A549 (cell line): ENCODE measurements around the gene ZNF429. TPM values are rescaled to one million over a fixed set of nuclear protein-coding genes. Genes with fewer than 3 reads are reported as not detected.
"Not testable (repeated sequence)": the region's sequence is repeated elsewhere in the genome, so short reads cannot be mapped to it uniquely, and the experiment has no call there.

Experiments used
- ATAC-seq, 2 experiments: fragments of 200-7000 bp in 1 of 2; fragments of >200 bp in 1 of 2; cut with Nextera tagmentation in 1 of 2; cut with Tn5 transposase in 1 of 2; 3 replicates each; pipeline versions ENCODE4 v1.8.0 to v1.9.1; 2018 to 2020; ENCODE audit warnings: mild to moderate bottlenecking in 1 of 2, moderate library complexity in 1 of 2
- CTCF ChIA-PET: fragments of 300-600 bp; sonication (Branson Sonifier 250); formaldehyde crosslinking; extraction: SDS; loops from one replicate; lab custom pipeline; 2021; ENCODE audit warnings: antibody characterized with exemption, inconsistent platforms; lab: Yijun Ruan, JAX
- POLR2A ChIA-PET: fragments of 350-600 bp; formaldehyde crosslinking; extraction: SDS; loops from one replicate; lab custom pipeline; 2021; ENCODE audit warnings: antibody characterized with exemption, inconsistent platforms; lab: Yijun Ruan, JAX
- DNase-seq, 2 experiments: peaks; one replicate each; pipeline versions ENCODE4 v3.0.0 to v3.0.0-alpha.2; 2011 to 2016; ENCODE audit warnings: low read depth in 1 of 2, low spot score in 1 of 2
- FAIRE-seq: peaks from 2 replicates; lab custom pipeline; 2011; peaks lifted over from hg19 to GRCh38; lab: Jason Lieb, UNC
- H3K27ac ChIP-seq, 2 experiments: fragments of >200 bp; sonication (Bioruptor Twin); formaldehyde crosslinking; 3 replicates each; pipeline ENCODE4 v1.5.1; 2016 to 2017
- H3K4me1 ChIP-seq: fragments of >200 bp; sonication (Bioruptor Twin); formaldehyde crosslinking; 3 replicates; pipeline ENCODE4 v1.6.1; 2016
- H3K4me2 ChIP-seq: fragments of >200 bp; sonication (Bioruptor Twin); formaldehyde crosslinking; 3 replicates; pipeline ENCODE4 v1.6.1; 2016
- H3K4me3 ChIP-seq: fragments of >200 bp; sonication (Bioruptor Twin); formaldehyde crosslinking; 3 replicates; pipeline ENCODE4 v1.5.1; 2016
- H3K9me3 ChIP-seq: fragments of >200 bp; sonication (Bioruptor Twin); formaldehyde crosslinking; 3 replicates; pipeline ENCODE4 v1.6.1; 2016
- BHLHE40 ChIP-seq: IDR thresholded peaks from 2 replicates; pipeline ENCODE4 v1.6.1; 2012; ENCODE audit warnings: low read depth, low read length, inconsistent platforms
- CBX8 ChIP-seq: fragments of 200-600 bp; sonication (generic); IDR thresholded peaks from 2 replicates; pipeline ENCODE4 v1.6.1; 2016
- CHD2 ChIP-seq: fragments of 150-350 bp; IDR thresholded peaks from 2 replicates; pipeline ENCODE4 v1.6.1; 2014; ENCODE audit warnings: low read length; ENCODE audit not compliant: partially characterized antibody
- EHMT2 ChIP-seq: fragments of 200-600 bp; sonication (generic); IDR thresholded peaks from 2 replicates; pipeline ENCODE4 v1.6.1; 2016; ENCODE audit warnings: antibody characterized with exemption, low read depth, mild to moderate bottlenecking, moderate library complexity
- EP300 ChIP-seq, 2 experiments: fragments of >200 bp; sonication (Bioruptor Twin); formaldehyde crosslinking; IDR thresholded peaks; 2 replicates in 1 of 2; 3 replicates in 1 of 2; pipeline ENCODE4 v1.6.1; 2016 to 2017
- FOXS1 ChIP-seq: fragments of 250-450 bp; sonication (Bioruptor Pico); IDR thresholded peaks from 2 replicates; pipeline ENCODE4 v1.5.0; 2020; ENCODE audit warnings: mild to moderate bottlenecking, moderate library complexity
- GATA3 ChIP-seq: IDR thresholded peaks from 2 replicates; pipeline ENCODE4 v1.6.1; 2012; ENCODE audit warnings: borderline replicate concordance
- HDAC2 ChIP-seq: fragments of 200-600 bp; sonication (generic); IDR thresholded peaks from 2 replicates; pipeline ENCODE4 v1.6.1; 2016
- HEYL ChIP-seq: fragments of 250-450 bp; sonication (Bioruptor Pico); IDR thresholded peaks from 2 replicates; pipeline ENCODE4 v1.8.0; 2021; ENCODE audit warnings: mild to moderate bottlenecking, moderate library complexity
- HOXB13 ChIP-seq: fragments of 250-450 bp; sonication (Bioruptor Pico); IDR thresholded peaks from 2 replicates; pipeline ENCODE4 v1.5.0; 2020; ENCODE audit warnings: low read depth, mild to moderate bottlenecking, moderate library complexity
- HOXB5 ChIP-seq: fragments of 250-450 bp; sonication (Bioruptor Pico); IDR thresholded peaks from 2 replicates; pipeline ENCODE4 v1.5.0; 2020; ENCODE audit warnings: mild to moderate bottlenecking, moderate library complexity
- JUN ChIP-seq, 2 experiments: fragments of >200 bp; sonication (Bioruptor Twin); formaldehyde crosslinking; IDR thresholded peaks; 2 replicates in 1 of 2; 3 replicates in 1 of 2; pipeline ENCODE4 v1.6.1; 2016 to 2017
- KDM5A ChIP-seq: fragments of 200-600 bp; sonication (generic); IDR thresholded peaks from 2 replicates; pipeline ENCODE4 v1.6.1; 2016; ENCODE audit warnings: antibody characterized with exemption, mild to moderate bottlenecking
- MYC ChIP-seq: IDR thresholded peaks from 2 replicates; pipeline ENCODE4 v1.6.1; 2012; ENCODE audit warnings: mild to moderate bottlenecking, inconsistent platforms, low read length, improper control_type of control experiment, borderline replicate concordance
- NFE2L2 ChIP-seq: fragments of 150-350 bp; conservative IDR thresholded peaks from 2 replicates; pipeline ENCODE4 v1.6.1; 2014; ENCODE audit warnings: low read length
- NR3C1 ChIP-seq: fragments of >200 bp; sonication (Bioruptor Twin); formaldehyde crosslinking; IDR thresholded peaks from 3 replicates; pipeline ENCODE4 v1.6.1; 2017
- PHF8 ChIP-seq: fragments of 200-600 bp; sonication (generic); IDR thresholded peaks from 2 replicates; pipeline ENCODE4 v1.6.1; 2016; ENCODE audit warnings: low read depth, mild to moderate bottlenecking, antibody characterized with exemption, moderate library complexity, borderline replicate concordance
- POLR2A ChIP-seq: IDR thresholded peaks from 2 replicates; pipeline ENCODE4 v1.6.1; 2012; ENCODE audit warnings: mild to moderate bottlenecking, low read length
- RARB ChIP-seq: fragments of 250-450 bp; sonication (Bioruptor Pico); IDR thresholded peaks from 2 replicates; pipeline ENCODE4 v1.8.0; 2021; ENCODE audit warnings: mild to moderate bottlenecking, moderate library complexity
- RFX5 ChIP-seq: fragments of 450-650 bp; IDR thresholded peaks from 2 replicates; pipeline ENCODE4 v1.7.1; 2014; ENCODE audit warnings: antibody characterized with exemption, mild to moderate bottlenecking, moderate library complexity
- SMC3 ChIP-seq: fragments of >200 bp; sonication (Bioruptor Twin); formaldehyde crosslinking; IDR thresholded peaks from 3 replicates; pipeline ENCODE4 v1.6.1; 2018; ENCODE audit warnings: inconsistent platforms
- SREBF2 ChIP-seq: fragments of 450-650 bp; IDR thresholded peaks from 2 replicates; pipeline ENCODE4 v1.6.1; 2014; ENCODE audit warnings: mild to moderate bottlenecking, moderate library complexity
- TFCP2L1 ChIP-seq: fragments of 250-450 bp; sonication (Bioruptor Pico); IDR thresholded peaks from 2 replicates; pipeline ENCODE4 v1.5.0; 2021; ENCODE audit warnings: mild to moderate bottlenecking
- ZFP36 ChIP-seq: fragments of 450-650 bp; IDR thresholded peaks from 2 replicates; pipeline ENCODE4 v1.6.1; 2014; ENCODE audit warnings: borderline replicate concordance; ENCODE audit not compliant: partially characterized antibody
- ZSCAN20 ChIP-seq: fragments of 250-450 bp; sonication (Bioruptor Pico); IDR thresholded peaks from 2 replicates; pipeline ENCODE4 v1.8.0; 2022; ENCODE audit warnings: mild to moderate bottlenecking, moderate library complexity
- WGBS: methylation state at CpG from one replicate; pipeline ENCODE4 v1.1.6; 2017; ENCODE audit errors: missing lambda C conversion rate; 5-methylcytosine and 5-hydroxymethylcytosine counted together
- polyA plus RNA-seq, 4 experiments: library from polyadenylated mRNA; depleted of rRNA in 3 of 4; stranded (reverse); fragments of >200 nt; fragmentation: RNase III in 1 of 4; extraction: RNeasy Plus Mini Kit Qiagen cat#74134 plus additional on column Dnase treatment in 1 of 4; gene quantifications; 2 replicates in 3 of 4; 3 replicates in 1 of 4; pipeline ENCODE4 v1.2.3, GENCODE V29; 2011 to 2017
- TF ChIP-seq, protein P1 (sequence below): fragments of 250-450 bp; sonication (Bioruptor Pico); IDR thresholded peaks from 2 replicates; pipeline ENCODE4 v1.5.0; 2020; ENCODE audit warnings: low read depth, mild to moderate bottlenecking, moderate library complexity
- TF ChIP-seq, protein P2 (sequence below): fragments of >200 bp; sonication (Bioruptor Twin); formaldehyde crosslinking; IDR thresholded peaks from 3 replicates; pipeline ENCODE4 v1.5.1; 2016
- TF ChIP-seq, protein P3 (sequence below): IDR thresholded peaks from 2 replicates; pipeline ENCODE4 v1.6.1; 2012; ENCODE audit warnings: low read depth, borderline replicate concordance
- TF ChIP-seq, protein P4 (sequence below): fragments of 450-650 bp; IDR thresholded peaks from 2 replicates; pipeline ENCODE4 v1.6.1; 2014; ENCODE audit warnings: antibody characterized with exemption
- TF ChIP-seq, protein P5 (sequence below): fragments of >200 bp; sonication (Bioruptor Twin); formaldehyde crosslinking; IDR thresholded peaks from 3 replicates; pipeline ENCODE4 v1.6.1; 2016

ZNF429 gene
- polyA plus RNA-seq, 2 of the 4 experiments (the other 2 are of a cell fraction) = not detected

DNA sequence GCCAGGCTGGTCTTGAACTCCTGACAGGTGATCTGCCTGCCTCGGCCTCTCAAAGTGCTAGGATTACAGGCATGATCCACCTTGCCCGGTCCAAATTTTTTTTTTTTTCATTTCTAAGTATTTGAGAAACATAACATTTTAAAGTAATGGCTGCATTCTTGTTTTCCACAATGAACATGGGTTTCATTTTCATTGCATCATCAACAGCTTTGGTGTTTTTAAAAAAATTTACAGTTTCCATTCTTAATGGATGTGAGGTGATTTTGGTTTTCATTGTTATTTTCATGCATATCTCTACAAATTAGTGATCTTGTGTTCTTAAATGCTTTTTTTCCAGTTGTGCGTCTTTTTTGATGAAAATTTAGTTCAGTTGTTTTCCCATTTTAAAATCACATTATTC lies 27.5 kb downstream of the ZNF429 start:
- no peak overlapping the region for H3K27ac ChIP-seq
- H3K4me1 ChIP-seq = no peaks in the 10 kb centered on the region
- TF ChIP-seq, protein P1, sequence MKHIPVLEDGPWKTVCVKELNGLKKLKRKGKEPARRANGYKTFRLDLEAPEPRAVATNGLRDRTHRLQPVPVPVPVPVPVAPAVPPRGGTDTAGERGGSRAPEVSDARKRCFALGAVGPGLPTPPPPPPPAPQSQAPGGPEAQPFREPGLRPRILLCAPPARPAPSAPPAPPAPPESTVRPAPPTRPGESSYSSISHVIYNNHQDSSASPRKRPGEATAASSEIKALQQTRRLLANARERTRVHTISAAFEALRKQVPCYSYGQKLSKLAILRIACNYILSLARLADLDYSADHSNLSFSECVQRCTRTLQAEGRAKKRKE = no peak
- no peak for TF ChIP-seq BHLHE40
- TF ChIP-seq EP300 (IDR thresholded peaks at IDR 0.05) = no peak
- TF ChIP-seq ZFP36 = no peak
- no peak for TF ChIP-seq RFX5
- TF ChIP-seq, protein P2, sequence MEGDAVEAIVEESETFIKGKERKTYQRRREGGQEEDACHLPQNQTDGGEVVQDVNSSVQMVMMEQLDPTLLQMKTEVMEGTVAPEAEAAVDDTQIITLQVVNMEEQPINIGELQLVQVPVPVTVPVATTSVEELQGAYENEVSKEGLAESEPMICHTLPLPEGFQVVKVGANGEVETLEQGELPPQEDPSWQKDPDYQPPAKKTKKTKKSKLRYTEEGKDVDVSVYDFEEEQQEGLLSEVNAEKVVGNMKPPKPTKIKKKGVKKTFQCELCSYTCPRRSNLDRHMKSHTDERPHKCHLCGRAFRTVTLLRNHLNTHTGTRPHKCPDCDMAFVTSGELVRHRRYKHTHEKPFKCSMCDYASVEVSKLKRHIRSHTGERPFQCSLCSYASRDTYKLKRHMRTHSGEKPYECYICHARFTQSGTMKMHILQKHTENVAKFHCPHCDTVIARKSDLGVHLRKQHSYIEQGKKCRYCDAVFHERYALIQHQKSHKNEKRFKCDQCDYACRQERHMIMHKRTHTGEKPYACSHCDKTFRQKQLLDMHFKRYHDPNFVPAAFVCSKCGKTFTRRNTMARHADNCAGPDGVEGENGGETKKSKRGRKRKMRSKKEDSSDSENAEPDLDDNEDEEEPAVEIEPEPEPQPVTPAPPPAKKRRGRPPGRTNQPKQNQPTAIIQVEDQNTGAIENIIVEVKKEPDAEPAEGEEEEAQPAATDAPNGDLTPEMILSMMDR = no peak
- no peak for TF ChIP-seq PHF8
- TF ChIP-seq POLR2A = no peak
- TF ChIP-seq EHMT2 = no peak
- TF ChIP-seq, protein P3, sequence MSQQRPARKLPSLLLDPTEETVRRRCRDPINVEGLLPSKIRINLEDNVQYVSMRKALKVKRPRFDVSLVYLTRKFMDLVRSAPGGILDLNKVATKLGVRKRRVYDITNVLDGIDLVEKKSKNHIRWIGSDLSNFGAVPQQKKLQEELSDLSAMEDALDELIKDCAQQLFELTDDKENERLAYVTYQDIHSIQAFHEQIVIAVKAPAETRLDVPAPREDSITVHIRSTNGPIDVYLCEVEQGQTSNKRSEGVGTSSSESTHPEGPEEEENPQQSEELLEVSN = no peak
- no peak for TF ChIP-seq SMC3
- no peak for TF ChIP-seq HOXB5 (CRISPR knock-in tag)
- TF ChIP-seq KDM5A = no peak
- TF ChIP-seq FOXS1 (CRISPR knock-in tag) = no peak
- TF ChIP-seq MYC = no peak
- TF ChIP-seq, protein P4, sequence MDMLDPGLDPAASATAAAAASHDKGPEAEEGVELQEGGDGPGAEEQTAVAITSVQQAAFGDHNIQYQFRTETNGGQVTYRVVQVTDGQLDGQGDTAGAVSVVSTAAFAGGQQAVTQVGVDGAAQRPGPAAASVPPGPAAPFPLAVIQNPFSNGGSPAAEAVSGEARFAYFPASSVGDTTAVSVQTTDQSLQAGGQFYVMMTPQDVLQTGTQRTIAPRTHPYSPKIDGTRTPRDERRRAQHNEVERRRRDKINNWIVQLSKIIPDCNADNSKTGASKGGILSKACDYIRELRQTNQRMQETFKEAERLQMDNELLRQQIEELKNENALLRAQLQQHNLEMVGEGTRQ = no peak
- no peak for TF ChIP-seq GATA3
- no peak for TF ChIP-seq HOXB13 (CRISPR knock-in tag)
- no peak for TF ChIP-seq NFE2L2
- ATAC-seq = no peak
- no peak for DNase-seq
- FAIRE-seq = no peak
- H3K4me3 ChIP-seq = no peak overlapping the region
- 19% methylated on average over 3 of the region's 3 CpGs for WGBS
- H3K9me3 ChIP-seq = peaks cover 3% of the 10 kb centered on the region; the same call in 2 of the 3 replicates
- ChIA-PET CTCF (no interaction called here), POLR2A (no interaction called here)
- H3K4me2 ChIP-seq = no peak overlapping the region

DNA sequence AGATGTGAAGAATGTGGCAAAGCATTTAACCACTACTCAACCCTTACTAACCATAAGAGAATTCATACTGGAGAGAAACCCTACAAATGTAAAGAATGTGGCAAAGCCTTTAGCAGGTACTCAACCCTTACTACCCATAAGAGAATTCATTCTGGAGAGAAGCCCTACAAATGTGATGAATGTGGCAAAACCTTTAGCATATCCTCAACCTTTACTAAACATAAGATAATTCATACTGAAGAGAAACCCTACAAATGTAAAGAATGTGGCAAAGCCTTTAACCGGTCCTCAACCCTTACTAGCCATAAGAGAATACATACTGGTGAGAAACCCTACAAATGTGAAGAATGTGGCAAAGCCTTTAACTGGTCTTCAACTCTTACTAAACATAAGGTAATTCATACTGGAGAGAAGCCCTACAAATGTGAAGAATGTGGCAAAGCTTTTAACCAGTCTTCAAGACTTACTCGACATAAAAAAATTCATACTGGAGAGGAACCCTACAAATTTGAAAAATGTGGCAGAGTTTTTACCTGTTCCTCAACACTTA lies 31.4 kb downstream of the ZNF429 start:
- H3K4me1 ChIP-seq, CTCF ChIA-PET, DNase-seq, POLR2A ChIA-PET, H3K4me2 ChIP-seq, H3K27ac ChIP-seq, ATAC-seq, FAIRE-seq, H3K9me3 ChIP-seq, H3K4me3 ChIP-seq: not testable (repeated sequence)
- WGBS = 39% methylated on average over 2 of the region's 2 CpGs

DNA sequence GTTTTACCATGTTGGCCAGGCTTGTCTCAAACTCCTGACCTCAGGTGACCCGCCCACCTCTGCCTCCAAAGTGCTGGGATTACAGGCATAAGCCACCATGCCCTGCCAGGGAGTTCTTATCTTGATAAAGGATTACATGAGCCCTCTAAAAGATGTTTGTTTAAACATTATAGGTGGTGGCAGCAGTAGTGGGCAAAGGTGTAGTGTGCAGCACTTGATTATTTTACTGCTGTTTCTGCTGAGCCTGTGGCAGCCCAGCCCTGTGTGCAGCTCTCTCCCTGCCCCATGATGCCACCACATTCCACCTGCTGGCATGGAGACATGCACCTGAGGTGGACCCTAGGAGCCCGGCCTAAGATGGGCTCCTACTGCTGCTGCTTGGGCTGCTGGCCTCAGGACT lies 54.0 kb downstream of the ZNF429 start:
- FAIRE-seq = no peak
- 0% methylated on average over 2 of the region's 2 CpGs for WGBS

More for the DNA sequence above, 54.0 kb downstream of the ZNF429 start:
- H3K27ac ChIP-seq = no peak overlapping the region
- no peak overlapping the region for H3K4me2 ChIP-seq
- no peaks in the 10 kb centered on the region for H3K4me1 ChIP-seq
- H3K4me3 ChIP-seq = no peak overlapping the region
- no peak for TF ChIP-seq CBX8
- TF ChIP-seq HEYL (CRISPR knock-in tag) = no peak
- TF ChIP-seq RARB (CRISPR knock-in tag) = no peak
- TF ChIP-seq GATA3 = no peak
- no peak for TF ChIP-seq RFX5
- TF ChIP-seq NR3C1 = no peak
- TF ChIP-seq, protein P3 = no peak
- no peak for TF ChIP-seq HDAC2
- no peak for TF ChIP-seq TFCP2L1 (CRISPR knock-in tag)
- TF ChIP-seq ZSCAN20 = no peak
- no peak for TF ChIP-seq KDM5A
- TF ChIP-seq CHD2 = no peak
- TF ChIP-seq, protein P5, sequence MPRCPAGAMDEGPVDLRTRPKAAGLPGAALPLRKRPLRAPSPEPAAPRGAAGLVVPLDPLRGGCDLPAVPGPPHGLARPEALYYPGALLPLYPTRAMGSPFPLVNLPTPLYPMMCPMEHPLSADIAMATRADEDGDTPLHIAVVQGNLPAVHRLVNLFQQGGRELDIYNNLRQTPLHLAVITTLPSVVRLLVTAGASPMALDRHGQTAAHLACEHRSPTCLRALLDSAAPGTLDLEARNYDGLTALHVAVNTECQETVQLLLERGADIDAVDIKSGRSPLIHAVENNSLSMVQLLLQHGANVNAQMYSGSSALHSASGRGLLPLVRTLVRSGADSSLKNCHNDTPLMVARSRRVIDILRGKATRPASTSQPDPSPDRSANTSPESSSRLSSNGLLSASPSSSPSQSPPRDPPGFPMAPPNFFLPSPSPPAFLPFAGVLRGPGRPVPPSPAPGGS = no peak
- no peak for TF ChIP-seq JUN (IDR thresholded peaks at IDR 0.05)
- no peak for TF ChIP-seq SREBF2
- H3K9me3 ChIP-seq = no peaks in the 10 kb centered on the region; the same call in 2 of the 3 replicates
- ATAC-seq = no peak
- ChIA-PET POLR2A (no interaction called here), CTCF (no interaction called here)
- no peak for DNase-seq
